Measurements from ENCODE around the gene SSUH2. TPM values are rescaled to one million over a fixed set of nuclear protein-coding genes. Genes with fewer than 3 reads are reported as not detected.
"Not testable (repeated sequence)": the region's sequence is repeated elsewhere in the genome, so short reads cannot be mapped to it uniquely, and the experiment has no call there.

SSUH2 gene
- total RNA-seq, 1 donor from 2014 or later, result 1.1 TPM

GRCh38 chr3:8659242-8659641 lies 14.6 kb upstream of the SSUH2 start:
- H3K9me3 ChIP-seq (replicated peaks), result peaks cover 3% of the 10 kb centered on the region
- H3K27me3 ChIP-seq (ENCODE audit: low read depth), result no peaks in the 10 kb centered on the region
- H3K27ac ChIP-seq (replicated peaks), result peak overlapping the region; percentile 89
- TF ChIP-seq CTCF (IDR thresholded peaks at IDR 0.05; ENCODE audit: borderline replicate concordance), result no peak
- intact Hi-C loops (cut with micrococcal nuclease), result no loop called here
- H3K4me3 ChIP-seq, result no peak overlapping the region
- no peaks in the 10 kb centered on the region for H3K36me3 ChIP-seq
- peaks cover 51% of the 10 kb centered on the region for H3K4me1 ChIP-seq
- no peak for DNase-seq

GRCh38 chr3:8658306-8659212 lies 14.0 kb upstream of the SSUH2 start:
- TF ChIP-seq CTCF (IDR thresholded peaks at IDR 0.05; ENCODE audit: borderline replicate concordance), result no peak
- Histone ChIP-seq H3K4me1 (peaks cover 51% of the 10 kb centered on the region), H3K36me3 (no peaks in the 10 kb centered on the region), H3K4me3 (peak overlapping the region; percentile 28), H3K9me3 (replicated peaks) (peaks cover 8% of the 10 kb centered on the region), H3K27me3 (ENCODE audit: low read depth) (no peaks in the 10 kb centered on the region), H3K27ac (replicated peaks) (peak overlapping the region; percentile 89)
- intact Hi-C loops (cut with micrococcal nuclease), result no loop called here
- peak; percentile 85 for DNase-seq

- peaks cover 51% of the 10 kb centered on the region for H3K4me1 ChIP-seq
- peak overlapping the region; percentile 28 for H3K4me3 ChIP-seq
- DNase-seq, result no peak
- intact Hi-C loops (cut with micrococcal nuclease), result no loop called here
- H3K9me3 ChIP-seq (replicated peaks), result peaks cover 8% of the 10 kb centered on the region
- no peaks in the 10 kb centered on the region for H3K27me3 ChIP-seq (ENCODE audit: low read depth)
- H3K36me3 ChIP-seq, result no peaks in the 10 kb centered on the region
- peak overlapping the region; percentile 89 for H3K27ac ChIP-seq (replicated peaks)
- no peak for TF ChIP-seq CTCF (IDR thresholded peaks at IDR 0.05; ENCODE audit: borderline replicate concordance)
Observed at GRCh38 chr3:8657804-8658305, 13.3 kb upstream of the SSUH2 start.

GRCh38 chr3:8656240-8656639 lies 11.6 kb upstream of the SSUH2 start:
- H3K4me1 ChIP-seq, result peaks cover 40% of the 10 kb centered on the region
- H3K4me3 ChIP-seq, result no peak overlapping the region
- intact Hi-C loops (cut with micrococcal nuclease), result no loop called here
- H3K27me3 ChIP-seq (ENCODE audit: low read depth), result no peaks in the 10 kb centered on the region
- DNase-seq, result no peak
- no peaks in the 10 kb centered on the region for H3K36me3 ChIP-seq
- peaks cover 8% of the 10 kb centered on the region for H3K9me3 ChIP-seq (replicated peaks)
- no peak for TF ChIP-seq CTCF (IDR thresholded peaks at IDR 0.05; ENCODE audit: borderline replicate concordance)
- H3K27ac ChIP-seq (replicated peaks), result no peak overlapping the region

GRCh38 chr3:8655387-8655835 lies 10.8 kb upstream of the SSUH2 start:
- H3K4me3 ChIP-seq, result no peak overlapping the region
- H3K4me1 ChIP-seq, result peaks cover 31% of the 10 kb centered on the region
- no peak overlapping the region for H3K27ac ChIP-seq (replicated peaks)
- no peaks in the 10 kb centered on the region for H3K27me3 ChIP-seq (ENCODE audit: low read depth)
- peaks cover 8% of the 10 kb centered on the region for H3K9me3 ChIP-seq (replicated peaks)
- DNase-seq, result no peak
- TF ChIP-seq CTCF (IDR thresholded peaks at IDR 0.05; ENCODE audit: borderline replicate concordance), result no peak
- H3K36me3 ChIP-seq, result no peaks in the 10 kb centered on the region
- intact Hi-C loops (cut with micrococcal nuclease), result no loop called here

GRCh38 chr3:8654572-8655329 lies 10.2 kb upstream of the SSUH2 start:
- H3K4me3 ChIP-seq; H3K36me3 ChIP-seq; H3K27me3 ChIP-seq (ENCODE audit: low read depth); DNase-seq; H3K9me3 ChIP-seq (replicated peaks); H3K27ac ChIP-seq (replicated peaks); intact Hi-C loops (cut with micrococcal nuclease): not testable (repeated sequence)
- peaks cover 25% of the 10 kb centered on the region for H3K4me1 ChIP-seq

All from left ventricle myocardium inferior (tissue), 1 donor.